GM13977 (cell line): ENCODE results near the gene LVRN.
A peak's percentile ranks its signal among the peaks of the same experiment; 100 is the strongest.

ENCODE experiments used
- DNase-seq: peaks from one replicate; pipeline ENCODE4 v3.0.0; 2012; ENCODE audit warnings: low spot score
- CTCF ChIP-seq: IDR thresholded peaks from 2 replicates; pipeline ENCODE4 v1.5.1; 2012; ENCODE audit warnings: mild to moderate bottlenecking, control low read depth; ENCODE audit not compliant: insufficient read depth; ENCODE audit errors: extremely low read depth, missing control alignments
- in situ Hi-C: fragments of 300-500 bp; cut with MboI; formaldehyde crosslinking; loops from one replicate; pipeline ENCODE4 v1.12.0; 2022; ENCODE audit warnings: low sequenced_read_pairs, low pct_unique_long_range_greater_than_20kb, mixed read lengths, inconsistent platforms; ENCODE audit not compliant: unreplicated experiment

Gene LVRN

GRCh38 chr5:116013936-116014335, 51.7 kb downstream of the LVRN start:
- TF ChIP-seq CTCF, result no peak
- in situ Hi-C loops, result no loop called here
- no peak for DNase-seq

- no peak for TF ChIP-seq CTCF
- in situ Hi-C loops, result no loop called here
- no peak for DNase-seq
These were observed 61.3 kb downstream of the LVRN start for GRCh38 chr5:116023619-116024018.

- no peak for TF ChIP-seq CTCF
- in situ Hi-C loops, result no loop called here
- no peak for DNase-seq
These were observed 63.6 kb downstream of the LVRN start for GRCh38 chr5:116025866-116026265.

GRCh38 chr5:116032094-116032517, 69.8 kb downstream of the LVRN start, which contains the start of gene ARL14EPL:
Gene ARL14EPL, plus strand, starts transcription at chr5:116032472. Its CDS starts 18,994 bp downstream, at chr5:116051466.
- in situ Hi-C loops, result no loop called here
- TF ChIP-seq CTCF, result peak; percentile 43
- DNase-seq, result peak; percentile 17

GRCh38 chr5:116032991-116033390, 70.7 kb downstream of the LVRN start:
- DNase-seq, result no peak
- in situ Hi-C loops, result no loop called here
- no peak for TF ChIP-seq CTCF

- DNase-seq, result no peak
- TF ChIP-seq CTCF, result no peak
- in situ Hi-C loops, result no loop called here
These were observed 72.8 kb downstream of the LVRN start for GRCh38 chr5:116035123-116035522.
